Activated CD8-positive, alpha-beta memory T cell treated with anti-CD3 and anti-CD28 coated beads, Interleukin-2, amount 50 U/mL, for 48 hours (primary cell): ENCODE data around the gene ECT2L.

ENCODE experiments used
- DNase-seq: peaks from one replicate; pipeline ENCODE4 v3.0.0-alpha.2; 2020

Gene ECT2L

GRCh38 chr6:138805016-138805765, 9.3 kb downstream of the ECT2L start:
- no peak for DNase-seq

DNA sequence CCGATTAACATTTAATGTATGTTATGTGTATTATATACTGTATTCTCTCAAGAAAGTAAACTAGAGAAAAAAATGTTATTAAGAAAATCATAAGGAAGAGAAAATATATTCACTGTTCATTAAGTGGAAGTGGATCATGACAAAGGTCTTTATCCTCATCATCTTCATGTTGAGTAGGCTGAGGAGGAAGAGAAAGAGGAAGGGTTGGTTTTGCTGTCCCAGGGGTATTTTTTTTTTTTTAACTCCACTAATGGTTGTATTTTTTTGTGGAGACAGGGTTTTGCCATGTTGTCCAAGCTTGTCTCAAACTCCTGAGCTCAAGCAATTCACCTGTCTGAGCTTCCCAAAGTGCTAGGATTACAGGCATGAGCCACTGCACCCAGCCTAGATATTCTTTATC, 11.0 kb downstream of the ECT2L start:
- DNase-seq, result no peak

DNA sequence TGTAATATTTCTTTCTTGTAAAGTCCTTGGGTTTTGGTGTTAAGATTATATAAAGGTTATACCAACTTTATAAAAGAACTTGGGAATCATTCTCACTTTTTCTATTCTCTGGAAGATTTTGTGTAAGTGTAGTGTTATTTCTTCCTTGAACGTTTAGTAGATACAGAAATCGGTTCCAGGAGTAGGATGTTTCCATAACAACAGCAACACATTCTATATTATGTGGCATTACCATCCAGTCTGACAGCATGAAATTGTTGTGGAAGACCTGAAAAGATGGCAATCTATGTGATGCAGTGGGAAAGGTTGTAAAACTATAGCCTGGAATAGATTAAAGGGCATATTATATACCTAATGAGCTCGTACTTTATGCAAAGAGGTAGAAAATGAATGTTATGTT, 13.8 kb downstream of the ECT2L start:
- DNase-seq, result no peak

GRCh38 chr6:138811866-138812265, 16.0 kb downstream of the ECT2L start:
- no peak for DNase-seq

GRCh38 chr6:138814179-138814834, 18.4 kb downstream of the ECT2L start:
- DNase-seq, result no peak

- no peak for DNase-seq
Observed at GRCh38 chr6:138815221-138815620, 19.3 kb downstream of the ECT2L start.

DNA sequence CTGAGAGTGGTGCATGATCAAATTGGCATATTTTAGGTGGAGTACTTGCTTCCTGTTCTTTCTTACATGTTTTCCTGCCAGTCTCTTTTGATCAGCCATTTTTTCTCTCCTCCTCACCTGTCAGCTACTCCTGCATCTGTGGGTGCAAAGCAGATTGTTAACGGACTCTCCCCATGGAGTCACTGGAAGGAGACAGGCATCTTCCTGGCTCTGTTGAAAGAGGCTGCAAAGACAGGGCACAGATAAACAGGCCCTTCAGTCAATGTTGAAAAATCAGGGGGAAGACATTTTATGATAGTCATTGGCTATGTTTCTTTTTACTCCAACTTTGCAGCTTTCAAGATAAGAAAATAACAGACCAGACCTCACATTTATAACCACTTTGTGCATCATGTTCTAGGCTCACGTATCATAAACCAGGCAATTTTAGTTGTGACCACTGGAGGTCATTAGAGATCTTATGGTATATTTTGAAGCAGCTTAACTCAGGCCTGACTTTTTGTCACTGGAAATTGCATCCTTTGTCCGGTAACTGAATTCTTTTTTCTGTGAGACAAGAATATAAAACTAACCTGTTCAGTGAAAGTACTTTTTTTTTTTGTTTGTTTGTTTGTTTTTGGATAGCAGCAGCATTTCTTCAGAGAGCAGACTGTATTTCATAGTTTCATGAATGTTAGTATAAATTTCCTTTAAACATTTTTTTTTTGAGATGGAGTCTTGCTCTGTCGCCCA, 20.1 kb downstream of the ECT2L start:
- no peak for DNase-seq

DNA sequence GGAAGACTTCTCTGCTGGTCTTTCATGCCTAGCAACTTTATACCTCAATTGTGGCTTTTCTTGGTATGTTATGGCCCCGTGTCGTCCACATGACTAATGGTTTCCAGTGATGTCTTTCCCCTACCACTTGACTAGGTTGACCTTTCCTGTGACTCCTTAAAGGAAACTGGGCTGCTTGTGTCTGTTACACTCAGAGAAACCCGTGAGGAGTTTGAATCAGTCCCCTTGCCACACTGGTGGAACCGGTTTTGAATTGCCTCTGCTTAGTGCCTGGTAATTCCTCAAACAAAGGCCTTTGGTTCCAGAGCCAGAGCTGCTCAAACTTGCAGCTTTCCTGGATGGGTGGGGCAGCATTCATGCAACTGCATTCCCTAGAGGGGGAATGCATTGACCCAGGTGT, 21.9 kb downstream of the ECT2L start:
- DNase-seq, result peak; percentile 56

- no peak for DNase-seq
Observed at GRCh38 chr6:138818496-138819194, 22.8 kb downstream of the ECT2L start.

- DNase-seq, result no peak
Observed at GRCh38 chr6:138821519-138821918, 25.6 kb downstream of the ECT2L start.

DNA sequence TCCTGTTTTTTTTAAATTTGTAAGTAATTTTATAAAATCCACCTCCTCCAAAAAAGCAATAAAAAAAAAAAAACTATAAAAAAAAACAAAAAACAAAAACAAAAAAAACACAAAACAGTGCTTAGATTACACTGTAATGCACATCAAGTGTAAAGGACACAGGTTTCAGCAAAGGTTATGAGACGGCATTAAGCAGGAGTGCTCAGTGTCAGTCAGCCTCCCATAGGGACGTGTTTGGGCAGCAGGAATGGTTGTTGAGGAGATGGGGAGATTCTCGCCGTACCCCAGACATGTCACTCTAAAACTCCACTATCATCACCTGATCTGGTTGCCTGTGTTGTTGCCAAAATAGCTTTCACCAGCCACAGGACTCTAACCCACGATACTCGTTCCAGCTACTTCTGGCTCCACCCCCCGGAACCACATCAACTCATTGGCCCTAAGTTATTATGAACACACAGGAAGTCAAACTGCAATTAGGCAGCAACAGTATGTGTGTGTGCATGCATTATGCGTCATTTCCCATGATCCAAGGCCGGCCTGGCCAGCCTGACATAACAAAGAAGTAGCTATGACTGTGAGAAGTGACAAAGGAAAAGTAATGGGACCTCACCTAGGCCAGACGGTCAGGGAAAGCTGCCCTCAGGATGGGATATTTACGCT, 28.7 kb downstream of the ECT2L start:
- DNase-seq, result no peak

DNA sequence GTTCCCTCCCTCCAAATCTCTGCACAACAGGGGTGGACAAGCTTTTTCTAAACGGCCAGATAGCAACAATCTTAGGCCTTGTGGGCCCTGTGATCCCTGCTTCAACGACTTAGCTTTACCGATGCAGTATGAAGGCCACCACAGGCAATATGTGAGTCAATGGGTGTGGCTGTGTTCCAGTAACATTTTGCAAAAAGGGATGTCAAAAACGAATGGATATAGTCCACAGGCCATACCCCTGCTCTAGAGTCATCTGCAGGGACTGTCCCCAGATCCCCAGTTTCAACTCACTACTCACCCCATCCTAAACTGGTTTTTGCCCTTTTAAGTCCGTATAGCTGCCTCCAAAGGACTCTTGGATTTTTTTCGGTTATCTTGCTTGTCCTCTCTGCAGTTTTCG, 34.4 kb downstream of the ECT2L start:
- DNase-seq, result no peak

DNA sequence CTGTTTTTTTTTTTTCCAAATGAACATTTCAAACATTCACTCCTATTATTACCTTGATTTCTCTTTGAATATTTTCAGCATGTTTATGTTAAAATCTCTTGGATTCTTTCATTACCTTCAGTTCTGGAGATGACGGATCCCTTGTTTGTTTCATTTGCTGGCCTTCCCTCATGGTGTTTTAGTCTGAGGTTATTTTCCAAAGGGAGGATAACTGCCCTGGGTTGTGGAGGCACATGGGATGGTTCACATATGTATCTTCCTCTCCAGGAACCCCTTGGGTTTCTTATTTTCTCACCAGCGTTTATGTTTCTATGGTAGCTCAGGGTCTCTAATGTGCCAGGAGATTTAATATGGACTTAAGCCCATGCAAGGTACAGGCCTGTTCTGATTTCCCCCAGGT, 36.3 kb downstream of the ECT2L start:
- DNase-seq, result no peak

DNA sequence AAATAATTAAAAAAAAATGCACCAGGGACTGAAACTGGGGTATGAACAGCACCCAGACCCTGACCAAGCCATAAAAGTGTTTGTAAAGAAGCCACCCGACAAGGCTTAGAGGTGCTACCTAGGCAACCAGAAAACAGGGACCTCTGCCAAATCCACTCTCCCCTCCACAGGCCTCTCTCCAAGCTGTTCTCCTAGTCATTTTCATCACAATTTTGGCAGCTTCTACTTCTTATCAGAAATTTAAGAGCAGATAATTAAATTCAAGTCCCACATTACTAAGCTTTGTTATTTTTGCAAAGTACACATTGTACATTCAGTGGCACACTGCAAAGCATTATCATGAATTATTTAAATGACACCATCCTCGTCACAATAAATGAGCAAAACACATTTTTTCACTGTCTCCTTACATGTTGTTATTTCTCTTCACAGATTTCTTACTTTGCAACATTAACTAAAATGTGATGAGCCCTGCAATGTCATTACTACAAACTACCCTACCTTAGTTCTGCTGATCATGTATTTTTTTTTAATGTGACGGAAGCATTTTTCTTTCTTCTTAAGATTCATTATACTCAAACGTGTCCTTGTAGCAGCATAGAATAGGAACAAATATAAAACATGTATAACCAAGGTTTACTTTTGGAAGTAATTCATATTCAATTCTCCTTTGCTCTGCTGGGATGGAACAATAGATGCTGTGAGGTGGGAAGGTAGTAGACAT, 38.1 kb downstream of the ECT2L start:
- no peak for DNase-seq

GRCh38 chr6:138837246-138837645, 41.4 kb downstream of the ECT2L start:
- DNase-seq, result no peak

- DNase-seq, result no peak
Observed at GRCh38 chr6:138844192-138844591, 48.3 kb downstream of the ECT2L start.

- DNase-seq, result no peak
Observed at GRCh38 chr6:138847884-138848283, 52.0 kb downstream of the ECT2L start.

- no peak for DNase-seq
Observed at GRCh38 chr6:138848461-138848860, 52.6 kb downstream of the ECT2L start.

DNA sequence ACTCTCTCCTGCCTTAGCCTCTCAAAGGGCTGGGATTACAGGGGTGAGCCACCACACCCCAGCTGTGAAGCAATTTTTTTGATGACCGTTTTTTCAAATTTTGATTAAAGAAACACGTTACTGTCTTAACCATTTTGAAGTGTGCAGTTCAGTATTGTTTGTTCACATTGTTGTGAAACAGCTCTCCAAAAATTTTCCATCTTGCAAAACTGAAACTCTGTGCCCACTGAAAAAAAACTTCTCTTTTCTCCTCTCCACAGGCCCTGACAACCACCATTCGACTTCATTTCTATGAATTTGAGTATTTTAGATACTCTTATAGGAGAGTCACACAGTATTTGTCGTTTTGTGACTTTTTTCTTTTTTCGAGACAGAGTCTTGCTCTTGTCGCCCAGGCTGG, 53.9 kb downstream of the ECT2L start:
- DNase-seq, result no peak

GRCh38 chr6:138856654-138857053, 60.8 kb downstream of the ECT2L start:
- no peak for DNase-seq

- DNase-seq, result no peak
Observed at GRCh38 chr6:138857775-138858174, 61.9 kb downstream of the ECT2L start.

DNA sequence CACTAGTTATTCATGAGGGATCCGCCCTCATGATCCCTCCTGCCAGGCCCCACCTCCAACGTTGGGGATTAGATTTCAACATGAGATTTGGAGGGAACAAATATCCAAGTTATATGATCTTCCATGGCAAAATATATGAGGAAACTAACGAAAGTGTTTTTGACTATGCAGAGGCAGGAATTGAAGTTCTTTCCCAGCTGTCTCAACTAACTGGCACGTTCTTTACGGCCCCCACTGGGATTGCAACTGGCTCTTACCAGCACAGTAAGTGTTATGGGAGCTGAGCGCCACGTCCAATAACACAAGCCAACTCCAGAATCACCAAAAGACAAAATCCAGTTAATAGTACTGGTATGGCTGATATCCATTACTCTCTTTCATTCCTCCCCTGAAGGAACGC, 66.6 kb downstream of the ECT2L start:
- no peak for DNase-seq
